Activated CD4-positive, alpha-beta T cell treated with anti-CD3 and anti-CD28 coated beads for 48 hours (primary cell): ENCODE measurements around the gene SNX8.
A peak's percentile ranks its signal among the peaks of the same experiment; 100 is the strongest.

Experiments used
- DNase-seq: peaks from one replicate; pipeline ENCODE4 v3.0.0-alpha.2; 2020

The SNX8 gene

GRCh38 chr7:2259480-2259879 is 54.8 kb downstream of the SNX8 start:
- no peak for DNase-seq

- no peak for DNase-seq
These were observed 55.4 kb downstream of the SNX8 start for GRCh38 chr7:2258661-2259365.

DNA sequence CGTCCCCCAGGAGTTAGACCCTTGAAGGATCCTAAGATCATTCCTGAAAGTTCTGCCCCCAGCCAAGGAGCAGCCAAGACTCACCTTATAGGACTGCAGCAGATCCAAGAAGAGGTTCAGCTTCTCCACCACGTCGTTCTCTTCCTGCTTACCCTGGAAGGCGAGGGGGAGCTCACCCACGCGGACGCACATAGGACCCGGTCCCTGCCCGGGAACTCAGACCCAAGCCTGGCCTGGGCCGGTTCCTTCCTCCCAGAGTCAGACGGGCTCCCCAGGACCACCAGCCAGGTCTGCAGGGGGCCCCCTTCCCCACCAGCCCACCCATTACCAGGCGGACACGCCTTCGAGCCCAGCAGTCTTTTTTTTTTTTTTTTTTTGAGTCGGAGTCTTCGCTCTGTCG is 56.6 kb downstream of the SNX8 start:
- no peak for DNase-seq

GRCh38 chr7:2257046-2257551 is 57.1 kb downstream of the SNX8 start:
- no peak for DNase-seq

DNA sequence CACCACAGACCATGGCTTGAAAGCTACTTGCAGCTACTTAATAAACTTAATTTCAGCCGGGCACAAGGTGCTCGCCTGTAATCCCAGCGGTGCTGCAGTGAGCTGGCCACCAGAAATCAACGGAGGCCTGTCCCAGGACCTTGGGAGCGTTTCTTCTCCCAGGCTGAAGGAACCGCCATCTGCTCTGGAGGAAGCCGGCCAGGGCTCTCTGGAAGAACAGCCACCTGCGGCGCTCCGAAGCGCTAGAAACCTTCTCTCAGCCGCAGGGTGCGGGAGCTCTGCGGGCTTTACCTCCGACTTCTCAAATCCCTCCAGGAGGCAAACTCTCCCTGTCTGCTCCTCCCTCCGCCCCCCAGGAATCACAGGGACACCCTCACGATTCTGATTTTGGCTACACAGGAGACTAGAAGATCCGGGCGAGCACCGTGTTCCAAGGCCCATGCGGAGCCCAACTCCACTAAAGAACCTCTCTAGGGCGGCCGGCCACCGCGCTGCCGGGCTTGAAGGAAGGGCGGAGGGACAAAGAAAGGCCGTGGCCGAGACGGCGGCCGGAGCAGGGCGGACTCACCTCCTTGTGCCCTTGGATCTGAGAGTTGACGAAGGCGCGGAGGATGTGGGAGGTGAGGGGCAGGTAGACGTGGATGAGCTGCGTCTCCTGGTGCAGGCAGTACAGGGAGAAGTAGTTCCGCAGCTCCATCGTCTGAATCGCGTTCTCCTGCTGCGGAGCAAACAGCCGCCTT is 57.8 kb downstream of the SNX8 start:
- no peak for DNase-seq

GRCh38 chr7:2255145-2256139 is 58.8 kb downstream of the SNX8 start:
- no peak for DNase-seq

GRCh38 chr7:2254429-2255144 is 59.7 kb downstream of the SNX8 start:
- no peak for DNase-seq

DNA sequence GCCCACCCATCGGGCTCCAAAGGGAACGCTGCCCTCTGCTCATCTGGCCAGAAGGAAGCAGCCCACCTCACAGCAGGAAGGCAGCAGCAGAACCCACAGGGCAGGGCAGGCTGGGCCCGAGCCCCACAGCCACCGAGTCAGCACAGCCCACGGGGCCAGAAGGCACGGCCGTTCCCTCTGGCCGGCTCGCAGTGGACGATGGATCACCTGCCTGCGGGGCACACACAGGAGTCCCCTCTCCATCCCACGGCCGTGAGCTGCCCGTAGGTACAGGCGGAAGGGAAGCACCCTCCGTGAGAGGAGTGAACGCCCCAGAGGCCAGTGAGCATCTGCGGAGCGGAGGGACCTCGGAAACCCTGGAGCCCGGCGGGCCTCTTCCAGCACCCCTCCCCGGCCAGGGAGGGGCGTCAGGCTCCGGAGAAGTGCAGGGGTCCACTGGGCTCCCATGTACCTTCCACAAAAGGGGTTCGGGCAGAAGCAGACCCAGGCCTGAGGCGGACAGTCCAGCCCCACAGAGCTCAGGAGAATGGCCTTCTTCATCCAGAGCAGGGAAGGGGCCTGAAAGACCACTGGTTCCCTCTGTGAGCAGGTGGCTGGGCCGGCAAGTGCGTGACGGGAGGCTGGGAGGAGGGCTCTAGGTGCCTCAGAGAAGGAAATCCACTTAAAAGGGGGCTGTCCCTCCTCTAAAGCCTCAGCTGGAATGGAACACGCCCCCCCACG is 60.6 kb downstream of the SNX8 start:
- no peak for DNase-seq

GRCh38 chr7:2253021-2253420 is 61.2 kb downstream of the SNX8 start:
- DNase-seq: no peak

DNA sequence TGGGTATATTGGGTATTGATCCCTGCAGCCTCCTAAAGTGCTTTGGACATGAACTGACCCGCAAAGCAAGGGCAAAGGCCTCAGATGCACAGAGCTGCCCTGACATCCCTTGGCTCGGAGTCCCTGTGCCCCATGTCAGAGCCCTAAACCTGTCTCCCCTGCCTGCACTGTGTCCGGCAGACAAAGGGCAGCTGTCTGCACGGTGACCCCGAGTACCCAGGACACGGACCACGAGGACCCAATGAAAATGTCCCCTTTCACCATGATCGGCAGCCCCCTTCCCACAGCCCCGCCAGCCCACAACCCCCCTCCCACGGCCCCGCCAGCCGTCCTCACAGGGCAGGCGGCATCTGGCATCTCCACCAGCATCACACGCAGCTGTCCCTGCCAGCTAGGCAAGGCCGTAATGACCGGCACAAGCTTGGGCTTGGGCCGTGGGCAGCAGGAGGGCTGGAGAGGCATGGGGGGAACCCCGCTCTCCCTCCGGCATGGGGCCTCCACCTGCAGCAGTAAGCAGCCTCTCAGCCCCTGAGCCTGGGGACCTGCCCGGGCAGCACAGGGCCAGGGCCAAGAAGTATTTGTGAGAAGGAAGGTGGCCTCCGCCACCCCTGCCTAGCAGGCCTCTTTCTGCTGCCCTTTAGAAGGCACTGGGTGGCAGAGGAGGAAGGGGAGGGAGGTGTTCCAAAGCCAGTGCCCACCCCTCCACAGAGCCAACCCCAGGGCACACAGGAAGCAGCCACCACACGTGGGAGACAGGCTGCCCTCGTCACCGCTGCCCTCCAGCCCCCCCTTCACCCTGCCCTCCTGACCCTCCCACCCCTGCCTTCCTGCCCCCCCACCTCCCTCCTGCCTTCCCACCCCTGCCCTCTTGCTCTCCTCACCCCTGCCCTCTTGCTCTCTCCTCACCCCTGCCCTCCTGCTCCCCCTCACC is 62.1 kb downstream of the SNX8 start:
- DNase-seq: no peak

DNA sequence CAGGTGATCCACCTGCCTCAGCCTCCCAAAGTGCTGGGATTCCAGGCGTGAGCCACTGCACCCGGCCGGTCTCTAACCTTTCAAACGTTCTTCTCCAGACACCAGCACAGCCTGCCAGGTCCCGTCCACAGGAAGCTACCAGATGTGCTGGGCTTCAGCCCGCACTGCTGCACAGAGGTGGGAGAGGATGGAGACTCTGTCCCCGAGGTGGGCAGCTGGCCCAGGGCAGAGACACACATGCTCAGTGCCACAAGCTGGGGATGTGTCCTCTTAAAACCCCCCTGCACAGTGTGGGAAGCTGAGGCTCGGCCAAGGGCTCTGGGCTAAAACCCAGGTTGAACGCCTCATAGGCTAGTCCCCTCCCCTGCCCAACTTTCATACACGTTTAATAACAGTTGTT is 62.9 kb downstream of the SNX8 start:
- DNase-seq: no peak

DNA sequence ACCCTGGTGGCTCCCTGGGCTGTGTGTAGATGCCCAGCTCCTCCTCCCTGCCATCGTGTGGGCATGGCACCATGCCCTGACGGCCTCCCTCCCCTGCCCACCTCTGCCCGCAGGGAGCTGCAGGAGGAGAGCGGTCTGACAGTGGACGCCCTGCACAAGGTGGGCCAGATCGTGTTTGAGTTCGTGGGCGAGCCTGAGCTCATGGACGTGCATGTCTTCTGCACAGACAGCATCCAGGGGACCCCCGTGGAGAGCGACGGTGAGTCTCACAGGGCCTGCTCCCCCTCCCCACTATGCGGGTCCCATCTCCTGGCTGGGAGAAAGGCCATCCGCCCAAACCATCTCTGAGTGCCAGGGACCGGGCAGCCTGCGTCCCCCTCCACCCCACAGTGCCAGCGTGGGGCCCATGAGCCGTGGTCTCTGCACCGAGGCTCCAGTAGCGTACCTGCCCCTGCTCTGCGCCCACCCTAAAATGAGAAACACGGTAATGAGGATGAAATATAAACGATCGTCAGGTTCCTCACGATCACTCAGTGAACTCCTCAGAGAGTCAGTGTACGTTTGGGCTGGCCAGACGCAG is 64.4 kb downstream of the SNX8 start:
- DNase-seq: no peak

DNA sequence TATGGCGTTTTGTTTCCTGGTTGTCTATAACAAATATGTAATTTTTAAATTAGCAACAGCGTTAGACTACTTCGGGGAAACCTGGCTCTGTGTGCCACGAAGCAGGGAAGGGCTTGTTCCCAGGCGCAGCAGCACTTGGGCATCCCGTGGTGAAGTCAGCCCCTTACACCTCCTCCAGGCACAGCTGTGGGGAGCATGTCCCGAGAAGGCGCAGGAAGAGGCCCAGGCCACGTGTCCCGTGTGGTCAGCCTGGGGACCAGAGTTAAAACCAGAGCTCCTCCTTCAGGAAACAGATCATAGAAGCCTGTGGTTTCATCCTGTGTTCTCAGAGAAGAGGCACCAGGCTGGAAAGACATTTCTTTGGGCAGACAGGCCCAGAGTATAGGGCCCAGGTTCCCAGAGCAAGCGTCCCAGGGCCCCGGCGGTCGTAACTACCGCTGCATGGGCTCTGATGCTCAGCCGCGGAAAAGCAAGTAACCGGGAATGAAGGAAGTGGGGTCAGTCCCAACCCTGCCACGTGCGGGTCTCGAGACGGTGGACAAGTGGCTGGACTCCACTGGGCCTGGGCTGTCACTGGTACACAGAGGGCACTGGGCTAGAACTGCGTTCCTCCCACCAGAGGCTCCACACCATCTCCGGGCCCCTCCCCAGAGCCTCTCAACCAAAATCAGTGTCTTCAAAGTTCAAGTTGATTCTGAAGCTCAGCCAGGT is 65.1 kb downstream of the SNX8 start:
- no peak for DNase-seq

- peak; percentile 56 for DNase-seq
These were observed 66.9 kb downstream of the SNX8 start for GRCh38 chr7:2247141-2247995.

DNA sequence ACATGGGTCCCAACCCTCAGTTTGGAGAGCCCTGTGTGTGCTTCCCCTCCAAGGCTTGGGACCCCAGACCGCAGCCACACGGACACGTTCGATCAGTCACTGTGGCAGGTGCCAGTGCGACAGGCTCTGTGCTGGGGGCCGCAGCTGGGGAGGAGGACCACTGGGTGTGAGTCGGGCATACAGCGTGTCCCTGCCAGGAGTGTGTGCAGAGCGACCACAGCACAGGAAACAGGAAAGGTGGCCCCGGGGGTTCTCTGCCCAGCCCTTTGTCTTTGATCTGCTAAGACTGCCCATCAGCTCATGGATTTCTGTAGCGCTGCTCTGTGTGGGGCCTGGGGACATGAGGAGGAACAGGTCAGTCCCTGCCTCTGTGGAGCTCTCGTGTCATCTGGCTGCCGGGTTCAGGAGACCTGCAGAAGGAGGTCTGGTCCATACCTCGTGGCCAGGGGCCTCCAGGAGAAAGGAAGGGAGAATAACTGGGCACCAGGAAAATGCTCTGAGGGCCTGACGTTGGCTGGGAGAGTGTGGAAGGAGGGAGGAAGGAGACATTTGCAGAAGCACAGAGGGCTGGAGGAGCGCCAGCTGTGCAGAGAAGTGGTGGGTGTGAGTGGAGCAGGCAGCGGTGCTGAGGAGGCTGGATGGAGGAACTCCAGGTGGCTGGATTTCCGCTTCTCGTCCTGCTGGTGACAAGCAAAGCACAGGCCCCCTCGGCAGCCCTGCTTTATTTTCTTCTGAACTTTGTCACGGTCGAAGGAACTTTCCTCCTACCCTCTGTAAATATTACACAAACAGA is 68.2 kb downstream of the SNX8 start:
- DNase-seq: no peak

- DNase-seq: no peak
These were observed 69.7 kb downstream of the SNX8 start for GRCh38 chr7:2244404-2244995.

GRCh38 chr7:2243458-2243857 is 70.8 kb downstream of the SNX8 start:
- no peak for DNase-seq
